GM18502 (cell line): ENCODE results near the gene MTHFR.

Experiments
- ATAC-seq: cut with Tn5 transposase; IDR thresholded peaks from one replicate; pipeline ENCODE4 v1.9.1; 2021; ENCODE audit warnings: mild to moderate bottlenecking; ENCODE audit not compliant: unreplicated experiment, poor library complexity

Gene MTHFR

GRCh38 chr1:11783556-11783955, 22.2 kb downstream of the MTHFR start:
- no peak for ATAC-seq

- ATAC-seq, result no peak
Observed at GRCh38 chr1:11782127-11782708, 23.5 kb downstream of the MTHFR start.

DNA sequence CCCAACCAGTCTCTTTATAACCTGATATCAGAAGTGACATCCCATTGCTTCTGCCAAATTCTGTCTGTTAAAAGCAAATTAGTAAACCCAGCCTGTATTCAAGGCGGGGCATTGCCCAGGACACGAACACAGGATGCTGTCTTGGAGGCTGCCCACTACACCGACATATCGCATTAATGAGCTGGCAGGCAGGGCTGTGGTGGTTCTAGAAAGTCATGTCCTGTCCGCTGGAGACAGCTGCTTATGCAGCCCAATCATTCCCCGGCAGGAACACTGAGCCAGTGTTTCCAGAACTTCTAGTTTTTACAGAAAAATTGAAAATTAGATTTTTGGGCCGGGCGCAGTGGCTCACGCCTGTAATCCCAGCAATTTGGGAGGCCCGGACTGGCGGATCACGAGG, 24.5 kb downstream of the MTHFR start:
- no peak for ATAC-seq

DNA sequence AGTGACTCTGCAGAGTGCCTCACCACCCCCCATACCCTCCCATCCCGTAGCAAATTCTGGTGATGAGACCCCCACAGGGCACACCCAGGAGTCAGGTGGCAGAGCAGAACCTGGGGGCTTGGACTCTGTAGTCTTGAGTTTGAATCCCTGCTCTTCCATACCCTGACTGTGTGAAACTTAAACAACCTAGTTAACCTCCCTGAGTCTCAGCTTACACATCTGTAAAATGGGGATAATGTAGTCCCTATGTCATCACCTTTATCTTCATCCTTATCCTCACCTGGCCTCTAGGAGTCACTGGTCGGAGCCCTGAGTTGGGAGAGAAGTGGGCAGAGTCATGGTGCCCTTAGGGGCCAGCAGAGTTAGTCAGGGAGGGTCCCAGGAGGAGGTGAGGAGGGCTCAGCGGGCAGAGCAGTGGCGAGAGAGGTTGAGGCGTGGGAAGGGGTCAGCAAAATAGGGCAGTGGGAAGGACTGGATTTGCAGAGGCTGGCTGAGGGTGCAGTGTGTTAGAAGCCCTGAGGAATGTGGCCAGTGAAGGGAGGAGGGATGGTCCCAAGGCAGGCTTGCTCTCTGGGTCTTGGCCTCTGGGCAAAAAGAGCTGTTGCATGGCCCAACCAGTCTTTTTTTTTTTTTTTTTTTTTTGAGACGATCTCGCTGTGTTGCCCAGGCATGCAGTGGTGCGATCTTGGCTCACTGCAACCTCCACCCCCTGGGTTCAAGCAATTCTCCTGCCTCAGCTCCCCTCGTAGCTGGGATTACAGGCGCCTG, 25.2 kb downstream of the MTHFR start:
- no peak for ATAC-seq

DNA sequence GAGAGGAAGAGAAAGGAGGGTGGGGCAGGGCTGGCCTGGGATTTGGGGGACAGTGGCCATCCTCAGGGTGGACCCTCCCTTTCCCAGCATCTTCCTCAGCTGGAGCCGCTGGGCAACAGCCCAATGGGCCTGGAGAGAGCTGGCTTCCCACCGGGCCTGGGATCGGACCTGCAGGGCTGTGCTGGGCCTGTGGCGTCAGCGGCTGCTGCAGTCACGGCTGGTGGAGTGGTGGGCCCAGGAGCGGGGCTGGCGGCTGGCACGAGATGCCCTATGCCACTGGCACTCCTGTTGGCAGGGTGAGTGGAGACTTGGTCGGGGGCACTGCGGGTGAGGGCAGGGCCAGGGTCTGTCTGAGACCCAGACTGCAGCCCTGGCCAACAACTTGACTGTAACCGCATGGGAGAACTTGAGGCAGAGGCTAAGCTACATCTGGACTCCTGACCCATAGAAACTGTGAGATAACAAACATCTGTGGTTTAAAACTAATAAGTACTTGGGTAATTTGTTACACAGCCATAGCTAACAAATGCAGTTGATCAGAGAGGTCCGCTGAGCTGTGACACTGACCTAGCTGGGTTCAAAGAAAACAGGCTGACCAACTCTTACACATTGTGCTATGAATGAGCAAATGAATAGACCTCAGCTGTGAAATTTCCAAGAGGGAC, 25.9 kb downstream of the MTHFR start:
- no peak for ATAC-seq

- ATAC-seq, result no peak
Observed at GRCh38 chr1:11778844-11779623, 26.7 kb downstream of the MTHFR start.

GRCh38 chr1:11778336-11778735, 27.4 kb downstream of the MTHFR start:
- ATAC-seq, result no peak

DNA sequence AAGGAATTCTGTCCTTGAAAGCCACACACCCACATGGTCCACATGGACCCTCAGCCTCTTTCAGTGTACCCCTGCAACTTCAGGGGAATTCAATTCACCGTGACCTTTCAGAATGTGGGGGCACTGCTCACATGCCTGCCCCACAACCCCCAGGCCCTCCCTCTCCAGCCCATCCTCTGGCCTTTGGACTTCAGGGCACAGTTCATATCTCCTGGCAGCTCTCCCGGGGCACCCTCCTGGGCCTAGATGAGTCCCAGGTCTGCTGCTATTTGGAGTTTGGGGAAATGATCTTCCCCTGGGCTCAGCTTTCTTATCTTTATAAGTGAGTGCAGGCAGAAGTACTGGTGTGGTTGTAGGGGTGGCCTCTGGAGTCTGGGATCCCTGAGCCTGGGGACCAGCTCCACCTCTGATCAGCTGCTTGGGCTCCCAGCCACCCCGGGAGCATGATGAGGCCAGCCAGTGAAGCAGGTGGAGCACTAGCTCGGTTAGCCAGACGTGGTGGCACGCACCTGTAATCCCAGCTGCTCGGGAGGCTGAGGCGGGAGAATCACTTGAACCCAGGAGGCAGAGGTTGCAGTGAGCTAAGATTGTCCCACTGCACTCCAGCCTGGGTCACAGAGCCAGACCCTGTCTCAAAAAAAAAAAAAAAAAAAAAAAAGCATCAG, 28.0 kb downstream of the MTHFR start:
- no peak for ATAC-seq

DNA sequence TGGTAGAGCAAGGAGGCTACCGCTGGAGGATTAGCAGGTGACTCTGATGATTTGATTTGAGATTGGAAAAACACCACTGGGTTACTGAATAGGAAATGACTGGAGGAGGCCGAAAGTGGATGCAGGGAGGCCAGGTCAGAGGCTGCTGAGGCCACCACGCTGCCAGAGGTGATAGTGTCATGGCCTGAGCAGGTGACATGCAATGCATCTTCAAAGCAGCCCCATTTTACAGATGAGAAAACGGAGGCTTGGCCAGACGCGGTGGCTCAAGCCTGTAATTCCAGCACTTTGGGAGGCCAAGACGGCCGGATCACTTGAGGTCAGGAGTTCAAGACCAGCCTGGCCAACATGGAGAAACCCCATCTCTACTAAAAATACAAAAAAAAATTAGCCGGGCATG, 31.0 kb downstream of the MTHFR start:
- ATAC-seq, result no peak

- no peak for ATAC-seq
Observed at GRCh38 chr1:11772458-11772857, 33.3 kb downstream of the MTHFR start.

DNA sequence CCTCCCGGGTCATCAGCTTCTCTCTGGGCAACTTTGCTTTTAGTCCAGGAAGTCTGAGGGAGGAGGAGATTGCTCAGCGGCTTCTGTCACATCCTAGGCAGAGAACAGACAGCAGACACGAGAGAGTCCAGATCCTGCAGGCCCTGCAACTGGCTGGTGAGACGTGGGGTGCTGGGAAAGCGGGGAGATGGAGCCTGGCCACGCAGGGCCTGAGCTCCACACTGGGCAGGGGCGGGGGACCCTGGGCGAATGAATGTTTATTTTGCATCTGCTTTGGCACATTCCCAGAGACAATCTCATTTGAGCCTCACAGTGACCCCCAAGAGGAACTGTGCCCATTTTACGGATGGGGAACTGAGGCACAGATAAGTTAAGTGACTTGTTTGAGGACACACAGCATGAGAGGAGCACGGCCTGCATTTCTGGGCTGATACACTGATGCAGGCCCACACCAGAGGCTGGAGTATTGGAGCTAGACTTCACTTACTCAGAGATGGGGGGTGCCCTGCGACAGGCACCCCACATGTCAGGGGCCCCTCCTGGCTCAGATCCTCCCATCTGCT, 34.2 kb downstream of the MTHFR start:
- ATAC-seq, result no peak

- no peak for ATAC-seq
Observed at GRCh38 chr1:11770011-11770410, 35.8 kb downstream of the MTHFR start.

DNA sequence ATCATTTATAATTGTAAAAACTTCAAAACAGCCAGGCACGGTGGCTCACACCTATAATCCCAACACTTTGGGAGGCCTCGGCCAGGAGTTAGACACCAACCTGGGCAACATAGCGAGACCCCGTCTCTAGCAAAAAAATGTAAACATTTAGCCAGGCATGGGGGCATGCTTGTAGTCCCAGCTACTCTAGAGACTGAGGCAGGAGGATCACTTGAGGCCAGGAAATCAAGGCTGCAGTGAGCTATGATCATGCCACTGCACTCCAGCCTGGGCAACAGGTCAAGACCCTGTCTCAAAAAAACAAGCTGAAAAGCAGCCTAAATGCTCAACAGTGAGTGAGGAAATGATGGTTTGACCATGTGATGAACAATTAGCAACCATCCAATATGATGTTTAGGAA, 36.5 kb downstream of the MTHFR start:
- no peak for ATAC-seq

- no peak for ATAC-seq
Observed at GRCh38 chr1:11768821-11769220, 36.9 kb downstream of the MTHFR start.

DNA sequence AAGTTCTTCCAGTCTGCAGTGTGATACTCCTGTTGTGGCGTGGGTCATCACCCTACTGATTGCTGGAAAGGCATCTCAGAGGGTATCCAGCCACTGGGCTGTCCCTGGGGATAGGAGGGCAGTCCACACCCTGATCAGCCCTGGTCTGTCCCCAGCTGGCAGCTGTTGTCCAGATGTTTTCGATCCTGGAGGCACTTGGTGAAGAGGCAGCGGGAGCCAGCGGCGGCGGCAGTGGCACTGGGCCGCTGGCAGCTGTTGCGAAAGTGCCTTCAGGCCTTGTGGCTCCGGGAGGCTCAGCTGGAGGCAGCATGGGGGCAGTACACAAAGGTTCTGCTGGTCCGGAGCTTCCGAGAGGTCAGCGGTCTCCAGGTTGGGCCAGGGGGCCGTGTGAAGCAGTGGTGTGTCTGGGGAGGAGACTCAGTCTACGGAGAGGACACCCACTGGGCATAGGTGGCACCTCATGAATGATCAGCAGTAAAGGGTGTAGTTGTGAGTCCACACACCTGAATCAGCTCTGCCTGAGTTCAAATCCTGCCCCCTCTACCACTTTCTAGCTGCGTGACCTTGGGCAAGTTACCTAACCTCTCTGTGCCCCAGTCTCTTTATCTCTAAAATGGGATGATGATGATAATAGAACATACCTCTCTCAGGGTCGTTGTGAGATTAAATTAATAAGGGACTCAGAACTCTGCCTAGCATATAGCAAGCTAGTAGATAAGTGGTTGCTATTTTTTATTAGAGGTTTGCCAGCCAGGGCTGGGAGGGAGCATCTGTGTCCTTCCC, 37.7 kb downstream of the MTHFR start:
- no peak for ATAC-seq

DNA sequence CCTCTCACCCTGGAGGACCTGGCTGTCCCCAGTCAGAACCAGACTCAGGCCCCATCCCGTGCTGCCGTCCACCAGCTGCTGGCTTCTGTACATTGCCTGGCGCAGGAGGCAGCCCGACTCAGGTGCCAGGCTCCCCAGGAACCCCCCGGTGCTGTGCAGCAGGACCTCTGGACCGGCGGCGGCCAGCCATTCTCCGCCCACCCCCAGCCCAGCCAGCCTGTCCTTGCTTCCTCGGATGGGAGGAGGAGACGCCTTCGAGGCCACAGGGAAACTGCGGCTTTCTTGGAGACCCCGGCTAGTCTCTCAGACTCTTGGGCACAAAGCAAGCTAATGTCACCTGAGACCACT, 39.4 kb downstream of the MTHFR start:
- no peak for ATAC-seq

- no peak for ATAC-seq
Observed at GRCh38 chr1:11765661-11766428, 39.9 kb downstream of the MTHFR start.

DNA sequence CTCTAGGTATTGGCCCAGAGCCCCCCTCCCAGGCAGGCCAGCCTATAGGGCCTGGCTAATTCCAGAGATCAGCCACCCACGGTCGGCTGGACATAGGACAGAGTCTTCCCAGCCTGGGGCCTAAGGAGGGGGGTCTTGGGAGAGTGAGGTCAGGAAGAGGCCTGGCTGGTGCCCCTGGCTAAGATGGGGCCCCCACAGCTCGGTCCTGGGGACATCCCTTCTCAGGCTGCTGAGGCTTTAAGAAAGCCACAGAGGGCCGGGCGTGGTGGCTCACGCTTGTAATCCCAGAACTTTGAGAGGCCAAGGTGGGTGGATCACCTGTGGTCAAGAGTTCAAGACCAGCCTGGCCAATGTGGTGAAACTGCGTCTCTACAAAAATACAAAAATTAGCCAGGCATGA, 41.2 kb downstream of the MTHFR start:
- ATAC-seq, result no peak

GRCh38 chr1:11764115-11764514, 41.6 kb downstream of the MTHFR start:
- no peak for ATAC-seq
